Activated CD4-positive, alpha-beta T cell treated with anti-CD3 and anti-CD28 coated beads, Interleukin-2, amount 50 U/mL, for 4 hours (primary cell): ENCODE data around the gene ADGRL1.
"Not testable (repeated sequence)": the region's sequence is repeated elsewhere in the genome, so short reads cannot be mapped to it uniquely, and the experiment has no call there.

ENCODE experiments used
- DNase-seq, 2 experiments: peaks; one replicate each; pipeline ENCODE4 v3.0.0-alpha.2; 2020

Gene ADGRL1

DNA sequence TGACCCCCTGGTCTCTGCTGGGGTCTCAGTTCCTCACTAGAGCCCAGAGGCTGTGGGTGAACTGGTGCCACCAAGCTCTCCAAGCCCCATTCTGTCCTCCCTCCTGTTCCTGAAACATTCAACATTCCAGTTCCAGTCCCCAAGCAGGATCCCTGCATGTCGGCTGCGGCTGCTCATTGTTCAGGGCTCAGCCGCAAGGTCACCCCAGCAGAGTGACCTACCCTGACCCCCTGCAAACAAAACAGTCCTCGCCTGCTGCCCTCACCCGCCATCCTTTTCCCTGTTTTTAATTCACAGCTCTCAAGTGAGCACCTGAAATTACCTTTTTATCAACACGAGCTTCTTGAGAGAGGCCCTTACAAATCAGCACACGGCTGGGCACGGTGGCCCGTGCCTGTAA, 19.3 kb downstream of the ADGRL1 start:
- not testable (repeated sequence) for DNase-seq

DNA sequence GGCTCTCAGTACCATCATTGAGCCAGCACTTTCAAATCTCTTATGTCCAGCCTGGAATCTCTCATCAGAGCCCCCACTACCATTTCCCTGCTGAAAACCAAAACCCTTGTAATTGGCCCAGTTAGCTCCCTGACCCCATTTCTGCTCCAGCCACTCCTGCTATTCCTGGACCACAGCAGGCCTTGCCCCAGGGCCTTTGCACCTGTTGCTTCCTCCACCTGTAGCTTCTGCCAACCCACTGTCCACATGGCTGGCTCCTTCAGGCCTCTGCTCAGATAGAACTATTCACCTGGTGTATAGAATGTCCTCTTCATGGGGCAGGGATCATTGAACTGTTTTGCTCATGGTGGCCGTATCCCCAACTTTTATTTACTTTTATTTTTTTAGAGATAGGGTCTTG, 20.3 kb downstream of the ADGRL1 start:
- DNase-seq = not testable (repeated sequence)

DNA sequence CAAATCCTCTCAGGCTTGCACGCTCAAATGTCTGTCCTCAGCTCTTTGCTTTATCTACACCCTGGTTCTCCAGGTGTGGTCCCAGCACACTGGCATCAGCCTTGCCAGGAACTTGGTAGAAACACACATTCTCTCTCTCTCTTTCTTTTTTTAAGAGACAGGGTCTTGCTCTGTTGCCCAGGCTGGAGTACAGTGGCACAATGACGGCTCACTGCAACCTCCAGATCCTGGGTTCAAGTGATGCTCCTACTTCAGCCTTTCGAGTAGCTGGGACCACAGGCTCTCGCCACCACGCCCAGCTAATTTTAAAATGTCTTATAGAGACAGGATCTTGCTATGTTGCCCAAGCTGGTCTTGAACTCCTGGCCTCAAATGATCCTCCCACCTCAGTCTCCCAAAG, 20.8 kb downstream of the ADGRL1 start:
- no peak for DNase-seq

DNA sequence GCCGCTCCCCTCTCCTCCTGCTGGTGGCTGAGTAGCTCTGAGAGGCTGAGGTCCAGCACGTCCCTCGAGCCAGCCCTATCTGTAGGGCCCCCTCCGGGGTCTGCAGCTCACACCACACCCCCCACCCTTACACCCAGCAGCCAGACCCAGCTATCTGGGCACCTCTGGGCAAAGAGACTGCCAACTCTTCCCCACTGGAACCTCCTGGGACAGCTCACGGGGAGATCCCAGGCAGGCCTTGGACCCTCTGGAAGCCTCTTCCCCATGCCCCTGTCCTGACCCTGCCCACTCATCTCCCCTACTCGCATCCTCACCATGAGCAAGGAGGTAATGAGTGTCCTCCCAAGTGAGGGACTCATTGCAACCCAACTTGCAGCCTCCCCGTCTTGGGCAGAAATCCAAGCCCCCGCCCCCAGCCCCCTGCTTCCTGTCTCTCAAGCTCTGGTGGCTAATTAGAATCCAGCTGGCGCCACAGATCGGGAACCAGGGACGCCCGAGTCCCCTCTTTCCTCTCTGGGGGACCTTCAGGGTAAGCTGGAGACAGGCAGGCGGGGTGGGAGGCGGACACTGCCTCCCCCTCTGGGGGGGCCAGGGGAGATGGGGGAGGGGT, 22.1 kb downstream of the ADGRL1 start:
- DNase-seq = no peak

DNA sequence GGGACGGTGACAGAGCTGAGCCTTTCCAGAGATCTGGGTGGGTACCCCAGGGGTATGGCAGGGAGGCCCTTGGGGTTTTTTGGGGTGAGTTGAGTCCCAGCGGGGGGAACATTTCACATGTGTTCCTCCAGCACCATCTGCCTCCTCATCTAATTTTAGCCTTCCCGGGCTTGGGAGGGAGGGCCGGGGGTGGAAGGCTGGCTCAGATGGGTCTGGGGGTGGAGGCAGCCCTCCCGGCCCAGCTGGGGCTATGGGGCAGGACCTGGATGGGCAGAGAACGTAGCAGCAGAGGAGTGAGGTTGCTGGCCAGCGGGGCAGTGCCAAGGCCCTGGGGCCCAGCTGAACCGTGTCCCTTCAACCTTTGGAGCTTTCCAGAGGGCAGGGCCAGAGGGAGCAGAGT, 23.5 kb downstream of the ADGRL1 start:
- no peak for DNase-seq

DNA sequence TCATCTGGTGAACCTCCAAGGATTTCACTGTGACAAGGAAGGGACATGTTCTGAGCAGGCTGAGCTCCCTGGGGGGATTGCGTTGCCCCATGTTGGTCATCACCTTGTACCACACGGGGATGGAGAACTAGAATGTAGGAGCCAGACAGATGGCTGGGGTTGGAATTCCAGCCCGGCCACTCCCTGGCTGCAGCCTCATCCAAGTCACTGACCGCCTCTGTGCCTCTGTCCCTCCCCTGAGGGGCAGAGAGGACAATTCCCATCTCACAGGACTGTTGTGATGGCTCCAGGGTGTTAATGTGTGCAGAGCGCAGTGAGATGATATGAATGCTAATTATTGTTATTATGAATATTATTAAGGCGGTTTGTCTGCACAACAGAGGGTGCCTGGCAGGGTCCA, 24.1 kb downstream of the ADGRL1 start:
- DNase-seq = no peak

DNA sequence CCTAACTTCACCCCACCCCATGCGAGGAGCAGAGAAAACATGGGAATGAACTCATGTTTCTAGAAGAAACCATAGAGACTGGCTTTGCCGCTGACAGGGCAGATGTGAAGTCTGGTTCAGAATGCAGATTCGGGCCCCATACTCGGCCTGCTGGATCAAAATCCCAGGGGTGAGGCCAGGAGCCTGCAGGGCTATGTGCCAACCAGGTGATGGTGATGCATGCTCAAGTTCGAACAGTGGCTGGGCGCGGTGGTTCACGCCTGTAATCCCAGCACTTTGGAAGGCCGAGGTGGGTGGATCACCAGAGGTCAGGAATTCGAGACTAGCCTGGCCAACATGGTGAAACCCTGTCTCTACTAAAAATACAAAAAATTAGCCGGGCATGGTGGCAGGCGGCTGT, 24.8 kb downstream of the ADGRL1 start:
- DNase-seq = not testable (repeated sequence)

DNA sequence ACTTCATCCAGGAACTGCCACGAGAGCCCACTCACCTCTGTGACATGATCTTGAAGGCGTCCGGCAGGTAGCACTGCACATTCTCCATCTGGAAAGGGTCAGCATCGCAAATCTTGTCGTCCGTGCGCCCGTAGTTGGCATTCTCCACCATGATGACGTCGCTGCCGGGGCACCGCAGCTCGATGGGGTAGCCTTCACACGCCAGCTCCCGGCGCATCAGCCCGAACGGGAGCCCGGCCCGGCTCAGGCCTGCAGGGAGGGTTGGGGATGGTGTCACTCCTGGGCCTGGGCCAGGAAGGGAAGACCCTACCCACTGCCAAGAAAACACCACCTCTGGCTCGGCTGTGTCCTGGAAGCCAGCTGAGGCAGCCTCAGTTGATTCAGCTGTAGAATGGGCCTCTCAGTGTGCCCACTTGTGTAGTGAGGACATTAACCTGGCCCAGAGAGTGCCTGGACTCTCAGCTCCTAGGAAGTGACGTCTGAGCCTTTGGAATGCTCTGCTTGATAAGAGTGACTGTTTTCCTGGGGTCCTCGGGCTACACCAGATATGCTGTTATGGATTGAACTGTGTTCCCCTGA, 28.4 kb downstream of the ADGRL1 start:
- DNase-seq = no peak

DNA sequence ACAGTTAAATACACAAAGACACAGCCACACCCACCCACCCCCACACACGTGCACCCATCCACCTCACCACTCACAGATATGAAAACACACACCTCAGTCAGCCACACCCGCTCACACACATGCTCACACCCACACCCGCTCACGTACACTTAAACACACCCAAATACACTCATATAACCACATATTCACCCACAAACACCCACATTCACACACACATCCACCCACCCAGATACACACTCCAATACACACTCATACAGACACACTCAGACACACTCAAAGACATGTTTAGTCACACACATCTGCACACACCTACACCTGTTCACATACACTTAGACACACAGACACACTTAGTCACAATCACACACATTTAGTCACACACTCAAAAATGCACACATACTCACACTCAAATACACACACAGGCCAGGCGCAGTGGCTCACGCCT, 30.6 kb downstream of the ADGRL1 start:
- no peak for DNase-seq

DNA sequence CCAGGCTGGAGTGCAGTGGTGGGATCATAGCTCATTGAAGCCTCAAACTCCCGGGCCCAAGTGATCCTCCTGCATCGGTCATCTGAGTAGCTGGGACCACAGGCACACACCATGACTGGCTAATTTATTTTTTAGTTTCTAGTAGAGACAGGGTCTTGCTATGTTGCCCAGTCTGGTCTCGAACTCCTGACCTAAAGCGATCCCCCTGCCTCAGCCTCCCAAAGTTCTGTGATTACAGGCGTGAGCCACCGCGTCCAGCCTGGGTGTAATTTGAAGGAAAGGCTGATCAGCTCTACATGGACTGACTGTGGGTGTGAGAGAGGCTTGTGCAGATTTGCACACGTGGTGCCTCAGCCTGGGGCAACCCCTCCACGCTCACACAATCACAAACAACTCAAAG, 31.1 kb downstream of the ADGRL1 start:
- no peak for DNase-seq

DNA sequence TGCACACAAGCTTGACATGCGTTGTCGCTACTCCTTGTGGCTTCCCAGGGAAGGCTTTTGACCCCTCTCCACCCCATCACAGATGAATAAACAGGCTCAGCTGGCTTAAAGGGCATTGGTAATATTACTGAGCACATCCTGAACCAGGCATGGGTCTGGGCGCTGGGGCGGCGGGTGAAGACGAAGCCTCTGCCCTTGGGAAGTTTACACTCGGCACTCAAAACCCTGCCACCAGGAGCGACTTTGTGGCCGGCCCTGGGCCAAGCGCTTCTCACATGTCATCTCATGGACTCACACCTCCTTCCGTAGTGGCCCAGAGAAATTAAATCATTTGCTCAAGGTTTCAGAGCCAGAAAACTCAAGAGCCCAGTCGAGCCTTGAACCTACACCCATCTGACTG, 37.0 kb downstream of the ADGRL1 start:
- no peak for DNase-seq

DNA sequence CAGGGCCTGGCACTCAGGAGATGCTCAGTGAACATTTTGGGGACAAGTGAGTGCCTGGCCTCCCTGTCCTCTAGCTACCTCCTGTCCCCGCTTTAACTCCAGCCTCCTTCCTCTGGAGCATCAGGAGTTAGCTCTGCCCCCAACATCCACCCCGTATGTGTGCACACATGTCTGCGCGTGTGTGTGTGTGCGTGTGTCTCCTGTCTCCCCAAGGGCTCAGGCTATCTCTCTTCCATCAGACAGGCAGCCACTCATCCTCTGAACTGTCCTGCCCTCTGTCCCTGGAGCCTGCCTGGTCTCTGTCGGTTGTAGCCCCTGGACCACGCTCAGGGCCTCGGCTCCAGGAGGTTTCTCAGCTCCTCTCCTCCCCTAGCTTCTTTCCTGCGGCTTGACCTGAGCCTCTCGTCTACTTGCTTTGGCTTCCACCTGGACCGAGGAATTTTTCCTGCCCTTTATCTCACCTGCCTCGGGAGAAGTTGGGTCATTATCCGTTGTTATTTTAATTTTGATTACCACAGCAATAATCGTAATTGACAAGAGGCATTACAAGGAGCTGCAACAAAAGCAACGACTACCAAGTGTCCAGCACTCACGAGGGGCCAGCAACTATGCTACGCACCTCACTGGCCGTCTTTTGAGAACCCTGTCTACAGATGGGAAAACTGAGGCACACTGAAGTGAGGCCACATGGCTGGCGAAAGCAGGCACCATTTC, 37.6 kb downstream of the ADGRL1 start:
- no peak for DNase-seq

DNA sequence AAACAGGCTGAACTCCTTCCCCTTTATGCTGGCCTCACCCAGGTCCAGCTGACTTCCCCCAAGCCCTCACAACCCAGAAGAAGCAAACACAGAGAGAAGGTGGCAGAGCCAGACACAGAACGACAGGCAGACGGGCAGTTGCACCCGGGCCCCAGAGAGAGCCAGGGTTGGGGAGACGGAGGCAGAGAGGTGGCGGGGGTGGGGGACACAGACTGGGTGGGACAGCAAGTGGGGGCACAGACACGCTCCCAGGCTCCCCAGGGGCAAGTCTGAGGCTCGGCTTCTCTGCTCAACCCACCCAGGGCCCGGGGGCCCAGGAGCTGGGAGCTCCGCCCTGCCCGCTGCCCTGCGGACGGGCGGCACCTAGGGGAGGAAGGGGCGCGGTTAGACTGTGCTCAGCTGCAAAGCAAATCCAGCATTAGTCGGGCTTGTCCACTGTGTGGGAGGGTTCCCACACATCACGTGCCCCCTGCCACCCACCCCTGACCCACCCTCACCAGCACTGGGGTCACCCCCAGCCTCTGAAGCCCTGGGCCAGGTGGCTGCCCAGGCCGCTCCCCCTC, 38.3 kb downstream of the ADGRL1 start:
- DNase-seq = no peak

DNA sequence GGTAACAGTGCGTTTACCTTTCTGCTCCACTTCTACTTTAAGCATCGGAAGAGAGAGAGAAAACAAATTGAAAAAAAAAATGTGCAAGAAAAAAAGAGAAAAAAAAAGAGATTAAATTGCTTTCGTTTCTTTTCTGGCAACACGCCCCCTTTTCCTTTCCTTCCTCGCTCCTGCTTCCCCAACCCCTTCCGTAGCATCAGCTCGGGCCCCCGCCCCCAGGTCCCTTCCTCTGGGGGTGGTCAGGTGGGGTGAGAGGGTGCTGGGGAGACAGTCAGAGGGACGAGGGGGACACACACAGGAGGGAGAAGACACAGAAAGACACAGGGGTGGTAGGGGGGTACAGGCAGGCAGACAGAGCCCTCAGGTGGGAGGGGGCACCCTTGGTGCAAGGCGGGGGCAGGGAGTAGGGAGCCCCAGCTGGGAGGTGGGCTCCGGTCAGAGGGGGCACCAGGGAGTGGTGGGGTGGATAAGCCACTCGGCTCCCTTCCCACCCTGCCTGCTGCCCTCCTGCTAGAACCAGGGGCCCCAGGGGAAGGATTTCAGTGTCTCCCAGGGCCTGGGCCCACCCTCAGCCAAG, 38.9 kb downstream of the ADGRL1 start:
- no peak for DNase-seq

DNA sequence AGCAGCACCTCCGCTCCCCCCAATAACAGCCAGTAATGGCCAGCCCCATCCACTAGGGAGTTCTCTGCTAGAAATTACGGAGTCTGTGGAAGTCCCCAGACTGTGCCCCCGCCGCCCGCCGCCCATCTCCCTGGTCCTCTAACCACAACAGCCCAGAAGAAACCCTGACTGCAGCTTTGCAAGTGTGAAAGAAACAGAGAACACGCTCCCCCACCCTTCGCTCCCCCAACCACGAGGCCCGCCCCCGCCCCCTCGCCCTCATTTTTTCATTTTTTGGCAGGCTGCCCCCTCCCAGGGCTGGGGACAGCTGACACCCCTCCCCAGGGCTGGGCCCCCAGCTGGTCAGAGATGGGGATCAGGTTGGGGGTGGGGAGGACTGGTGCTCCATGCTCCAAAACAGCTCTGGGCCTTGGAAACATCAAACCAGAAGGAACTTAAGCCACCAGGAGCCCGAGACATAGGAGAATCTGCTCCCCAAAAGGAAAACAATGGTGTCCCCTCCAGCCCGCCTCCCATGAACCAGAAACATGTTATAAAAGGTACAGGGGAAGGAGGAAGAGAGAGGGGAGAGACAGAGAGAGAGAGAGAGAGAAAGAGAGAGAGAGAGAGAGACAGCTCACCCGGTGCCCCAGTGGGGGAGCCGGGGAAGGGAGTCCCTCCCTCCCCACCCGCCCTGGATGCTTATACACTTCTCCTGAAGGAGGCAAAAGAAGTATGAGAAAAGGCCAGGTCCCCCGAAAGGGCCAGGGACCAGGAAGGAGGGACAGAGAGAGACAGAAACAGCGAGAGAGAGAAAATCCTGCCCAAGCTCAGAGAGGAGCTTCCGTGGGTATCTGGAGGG, 39.8 kb downstream of the ADGRL1 start:
- no peak for DNase-seq

DNA sequence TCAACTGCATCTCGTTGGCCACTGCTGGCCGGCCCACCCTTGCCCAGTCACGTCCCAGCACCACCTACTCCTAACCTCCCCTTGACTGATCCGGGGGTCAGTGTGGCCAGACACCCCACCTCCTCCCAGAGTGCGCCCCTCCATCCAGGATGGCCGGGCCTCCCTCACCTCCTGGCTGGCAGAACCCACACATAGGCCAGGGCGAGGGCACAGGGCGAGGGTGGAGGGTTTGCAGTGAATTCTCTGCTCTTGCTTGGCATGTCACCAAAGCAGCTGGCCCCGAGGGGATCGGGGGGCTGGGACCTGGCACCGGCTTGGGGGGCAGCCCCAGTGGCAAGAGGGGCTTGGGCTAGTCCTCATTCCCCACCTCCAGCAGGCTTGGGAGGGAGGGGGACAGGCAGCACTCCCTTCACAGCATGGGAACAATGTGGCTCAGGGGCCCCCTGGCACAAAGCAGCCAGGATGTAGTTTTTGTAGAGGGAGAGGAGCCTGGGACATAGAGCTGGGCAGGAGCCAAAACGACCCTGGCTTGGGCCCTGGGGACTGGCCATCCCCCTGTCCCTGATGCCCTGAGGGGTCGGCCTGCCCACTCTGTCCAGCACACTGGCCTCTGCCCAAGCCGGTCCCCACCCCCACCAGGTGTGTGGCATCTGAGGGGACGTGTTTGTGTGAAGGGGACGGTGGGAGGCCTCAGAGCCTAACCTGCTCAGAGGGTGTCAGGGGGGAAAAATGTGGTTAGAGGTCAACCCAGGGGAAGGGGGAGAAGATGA, 41.1 kb downstream of the ADGRL1 start:
- DNase-seq = no peak

DNA sequence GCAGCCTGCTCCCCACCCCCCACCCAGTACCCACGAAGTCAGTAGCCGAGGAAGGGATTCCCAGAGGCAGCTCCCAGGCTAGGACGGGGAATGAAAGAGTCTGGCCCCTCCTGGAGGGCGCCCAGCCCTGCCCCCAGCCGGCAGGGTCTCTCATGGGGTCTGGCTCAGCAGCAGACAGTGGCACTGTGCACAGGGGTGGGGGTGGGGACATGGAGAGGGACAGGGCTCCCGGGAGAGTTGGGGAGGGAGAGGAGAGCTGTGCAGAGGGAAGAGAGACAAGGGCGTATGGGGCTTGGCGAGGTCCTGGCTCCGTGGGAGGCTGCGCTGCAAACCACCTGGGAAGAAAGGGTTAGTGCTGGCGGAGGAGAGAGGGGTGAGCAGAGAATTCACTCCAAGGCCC, 41.9 kb downstream of the ADGRL1 start:
- no peak for DNase-seq

DNA sequence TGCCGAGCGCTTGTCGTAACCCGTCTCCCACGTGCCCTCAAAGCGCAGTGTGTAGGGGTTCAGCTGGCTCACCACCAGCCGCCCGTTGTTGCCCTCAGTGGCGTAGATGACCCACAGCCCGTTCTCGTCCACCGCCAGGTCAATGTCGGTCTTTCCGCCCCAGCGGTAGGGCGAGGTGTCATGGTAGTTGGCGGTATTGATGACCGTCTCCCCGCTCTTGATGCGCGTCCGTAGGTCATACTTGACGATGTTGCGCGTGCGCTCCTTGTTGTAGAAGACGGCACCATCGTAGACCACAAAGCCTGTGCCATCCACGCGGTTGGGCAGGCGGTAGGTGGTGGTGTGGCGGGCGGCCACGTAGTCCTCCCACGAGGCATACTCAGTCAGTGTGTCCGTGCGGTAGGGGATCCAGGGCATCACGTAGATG, 43.1 kb downstream of the ADGRL1 start:
- DNase-seq = no peak

DNA sequence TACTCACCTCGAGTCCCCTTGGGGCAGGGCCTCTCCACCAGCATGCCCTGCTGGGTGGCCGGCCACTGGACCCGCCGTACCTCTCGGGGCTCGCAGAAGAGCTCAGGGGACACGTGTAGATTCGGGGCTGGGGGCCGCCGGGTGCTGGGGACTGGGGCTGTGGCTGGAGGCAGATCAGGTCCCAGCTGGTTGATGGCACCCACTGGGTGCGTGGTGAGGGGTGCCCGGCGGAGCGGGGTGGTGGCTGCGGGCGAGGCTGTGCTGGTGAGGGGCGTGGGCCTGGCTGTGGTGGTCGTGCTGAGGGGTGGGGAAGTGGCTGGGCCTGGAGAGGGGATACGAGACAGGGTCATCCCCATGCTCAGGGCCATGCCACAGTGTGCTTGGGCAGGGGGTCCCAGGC, 44.7 kb downstream of the ADGRL1 start:
- DNase-seq = no peak

DNA sequence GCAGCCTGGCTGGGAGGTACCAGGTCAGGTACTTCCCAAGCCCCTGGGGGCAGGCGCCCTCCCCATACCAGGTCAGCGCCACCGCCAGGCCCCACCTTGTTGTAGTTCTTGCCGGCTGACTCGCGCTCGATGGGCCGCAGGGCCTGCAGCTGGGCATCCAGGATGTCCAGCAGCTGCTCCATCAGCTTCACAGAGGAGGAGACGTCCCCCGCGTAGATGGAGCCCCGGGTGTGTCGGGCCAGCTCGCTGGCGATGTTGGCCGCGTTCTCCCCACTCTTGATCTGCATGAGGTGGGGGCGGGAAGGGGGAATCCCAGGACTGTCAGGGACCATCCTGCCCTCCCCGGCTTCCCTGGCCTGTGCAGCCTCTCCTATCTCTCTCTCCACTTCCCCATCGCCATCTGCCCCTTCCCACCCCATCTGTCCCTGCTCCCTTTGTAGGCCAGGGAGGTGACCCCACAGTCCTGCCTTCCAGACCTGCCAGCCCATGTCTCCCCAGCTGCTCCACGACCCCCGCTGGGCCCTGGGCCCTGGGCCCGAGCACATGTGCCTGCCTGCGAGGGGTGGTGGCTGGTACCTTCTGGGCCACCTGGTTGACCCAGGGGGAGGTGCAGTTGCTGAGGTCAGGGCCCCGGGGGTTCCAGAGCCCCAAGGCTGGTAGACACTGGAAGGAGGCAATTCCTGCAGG, 45.8 kb downstream of the ADGRL1 start:
- no peak for DNase-seq

DNA sequence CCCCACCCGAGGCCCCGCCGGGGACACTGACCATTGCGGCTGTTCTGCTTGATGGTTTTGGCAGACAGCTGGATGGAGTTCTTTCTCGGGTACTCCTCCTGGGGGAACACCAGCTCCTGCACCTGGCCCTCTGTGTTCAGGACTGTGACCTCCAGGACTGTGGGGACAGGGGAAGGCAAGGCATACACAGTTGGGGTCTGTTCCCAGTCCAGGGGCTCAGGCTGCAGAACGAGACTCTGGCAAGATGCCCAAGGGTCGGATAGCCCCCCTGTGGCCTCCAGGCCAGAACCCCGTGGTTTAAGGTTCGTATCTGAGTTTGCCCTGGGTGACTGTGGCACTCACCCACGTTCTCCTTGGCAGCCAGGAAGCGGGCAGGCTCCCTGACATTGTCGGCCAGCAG, 46.9 kb downstream of the ADGRL1 start:
- DNase-seq = no peak
